Right lobe of liver (tissue), 6 donors: ENCODE measurements around the gene OPRM1. TPM values are rescaled to one million over a fixed set of nuclear protein-coding genes. Genes with fewer than 3 reads are reported as not detected.

ENCODE experiments used
- ATAC-seq, 4 donors: fragments of 200-7000 bp; cut with Tn5 transposase; one replicate each; pipeline ENCODE4 v1.9.1; 2020; ENCODE audit warnings: mild to moderate bottlenecking in 4 of 4, moderate library complexity in 4 of 4
- DNase-seq, 3 donors: peaks; one replicate each; pipeline ENCODE4 v3.0.0-alpha.2; 2020
- H3K27ac ChIP-seq, 3 donors: fragments of 200-600 bp; one replicate each; pipeline ENCODE4 v1.8.0; 2022
- H3K27me3 ChIP-seq, 2 donors: fragments of 200-600 bp; one replicate each; pipeline ENCODE4 v1.8.0; 2022
- H3K36me3 ChIP-seq, 4 donors: fragments of 200-600 bp; sonication (generic) in 1 of 4; one replicate each; pipeline versions ENCODE4 v1.5.1 to v1.8.0; 2017 to 2022; ENCODE audit warnings: control low read depth in 1 of 4
- H3K4me1 ChIP-seq, 4 donors: fragments of 200-600 bp; sonication (generic) in 1 of 4; one replicate each; pipeline versions ENCODE4 v1.5.1 to v1.8.0; 2017 to 2022; ENCODE audit warnings: control low read depth in 1 of 4
- H3K4me3 ChIP-seq, 3 donors: fragments of 200-600 bp; one replicate each; pipeline ENCODE4 v1.8.0; 2022
- H3K9me3 ChIP-seq, 4 donors: fragments of 200-600 bp; sonication (generic) in 1 of 4; one replicate each; pipeline versions ENCODE4 v1.5.1 to v1.8.0; 2017 to 2022; ENCODE audit warnings: control low read depth in 1 of 4
- POLR2A ChIP-seq: fragments of 450-650 bp; IDR thresholded peaks from one replicate; pipeline ENCODE4 v1.6.1; 2017; ENCODE audit warnings: antibody characterized with exemption, mild to moderate bottlenecking
- WGBS: methylation state at CpG from one replicate; pipeline ENCODE4 v1.1.6; 2018; ENCODE audit warnings: low coverage, low lambda C conversion rate; ENCODE audit not compliant: insufficient coverage; ENCODE audit errors: missing lambda C conversion rate; 5-methylcytosine and 5-hydroxymethylcytosine counted together
- intact Hi-C, 2 donors: fragments of 100-400 bp; cut with DNase I; formaldehyde crosslinking; loops; one replicate each; pipeline versions ENCODE4 v1.11.2 to v1.14.1; 2022
- total RNA-seq, 6 experiments: library from RNA; depleted of rRNA in 2 of 6; stranded (reverse); fragments of >200 nt in 2 of 6; fragmentation: NEBNext Ultra II Directional in 3 of 6; extraction: Animal tissue kit (Norgen Biotek cat#: 25700) in 3 of 6; gene quantifications; one replicate each; pipeline versions ENCODE4 v1.1.0 to v1.2.4, GENCODE V29; 2016 to 2023
- TF ChIP-seq, protein P1 (sequence below), 4 donors: fragments of 200-600 bp in 3 of 4; fragments of 450-650 bp in 1 of 4; IDR thresholded peaks; one replicate each; pipeline versions ENCODE4 v1.5.1 to v1.8.0; 2016 to 2022; ENCODE audit warnings: antibody characterized with exemption in 4 of 4, mild to moderate bottlenecking in 2 of 4
- donor health status: DM: no; HTN: yes; CAD: no.
- donor health status: DM: no; HTN: no; CAD: no.
- donor health status: DM: no; HTN: no; CAD: no.
- donor health status: DM: no; HTN: yes; CAD: no.
- donor health status: DM: no; HTN: yes; CAD: no.

OPRM1 gene
- total RNA-seq, 6 experiments from 2014 or later = not detected

DNA sequence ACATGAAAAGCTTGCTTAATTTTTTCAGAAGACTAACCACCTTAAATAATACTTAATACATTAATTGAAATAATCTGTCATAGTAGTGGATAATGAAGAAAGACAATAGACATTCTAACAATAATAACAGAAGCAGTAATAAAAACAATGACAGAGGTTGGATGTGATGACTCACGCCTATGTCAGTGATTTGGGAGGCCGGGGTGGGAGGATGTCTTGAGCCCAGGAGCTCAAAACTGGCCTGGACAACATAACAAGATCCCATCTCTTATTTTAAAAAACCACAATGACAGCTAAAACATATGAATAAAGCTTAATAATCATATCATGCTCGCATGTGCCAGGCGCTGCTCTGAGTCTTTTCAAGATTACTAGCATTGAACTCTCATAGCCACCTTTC, 212.1 kb downstream of the OPRM1 start:
- ATAC-seq (no peak), DNase-seq (no peak)
- WGBS = 58% methylated on average over 4 of the region's 4 CpGs
- no peaks in the 10 kb centered on the region for H3K4me1 ChIP-seq
- intact Hi-C loops = no loop called here
- no peak overlapping the region for H3K27ac ChIP-seq
- no peaks in the 10 kb centered on the region for H3K36me3 ChIP-seq
- H3K4me3 ChIP-seq = no peak overlapping the region
- no peaks in the 10 kb centered on the region for H3K9me3 ChIP-seq
- TF ChIP-seq POLR2A = no peak
- TF ChIP-seq, protein P1, sequence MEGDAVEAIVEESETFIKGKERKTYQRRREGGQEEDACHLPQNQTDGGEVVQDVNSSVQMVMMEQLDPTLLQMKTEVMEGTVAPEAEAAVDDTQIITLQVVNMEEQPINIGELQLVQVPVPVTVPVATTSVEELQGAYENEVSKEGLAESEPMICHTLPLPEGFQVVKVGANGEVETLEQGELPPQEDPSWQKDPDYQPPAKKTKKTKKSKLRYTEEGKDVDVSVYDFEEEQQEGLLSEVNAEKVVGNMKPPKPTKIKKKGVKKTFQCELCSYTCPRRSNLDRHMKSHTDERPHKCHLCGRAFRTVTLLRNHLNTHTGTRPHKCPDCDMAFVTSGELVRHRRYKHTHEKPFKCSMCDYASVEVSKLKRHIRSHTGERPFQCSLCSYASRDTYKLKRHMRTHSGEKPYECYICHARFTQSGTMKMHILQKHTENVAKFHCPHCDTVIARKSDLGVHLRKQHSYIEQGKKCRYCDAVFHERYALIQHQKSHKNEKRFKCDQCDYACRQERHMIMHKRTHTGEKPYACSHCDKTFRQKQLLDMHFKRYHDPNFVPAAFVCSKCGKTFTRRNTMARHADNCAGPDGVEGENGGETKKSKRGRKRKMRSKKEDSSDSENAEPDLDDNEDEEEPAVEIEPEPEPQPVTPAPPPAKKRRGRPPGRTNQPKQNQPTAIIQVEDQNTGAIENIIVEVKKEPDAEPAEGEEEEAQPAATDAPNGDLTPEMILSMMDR (IDR thresholded peaks at IDR 0.05) = no peak
- H3K27me3 ChIP-seq = no peaks in the 10 kb centered on the region

DNA sequence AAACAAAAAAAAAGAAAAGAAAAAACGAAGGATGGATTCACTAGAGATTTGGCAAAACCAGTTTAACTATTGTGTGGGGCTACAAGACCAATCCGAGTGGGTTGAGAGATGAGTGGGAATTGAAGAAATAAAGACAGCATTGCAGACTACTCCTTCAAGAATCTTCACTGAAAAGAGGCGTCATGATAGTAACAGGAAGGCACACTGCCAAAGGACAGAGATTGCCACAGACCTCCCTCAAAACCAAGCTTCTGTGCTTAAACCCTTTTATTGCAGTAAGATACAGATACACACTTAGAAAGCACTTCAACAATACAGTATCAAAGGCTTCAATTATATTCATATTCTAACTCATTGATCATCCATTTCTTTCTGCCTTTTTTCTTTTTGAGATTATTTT, 213.6 kb downstream of the OPRM1 start:
- ATAC-seq (peak in 2 of 4 donors; percentile 16 to 38), DNase-seq (no peak)
- Histone ChIP-seq H3K27ac (no peak overlapping the region), H3K4me1 (no peaks in the 10 kb centered on the region), H3K27me3 (no peaks in the 10 kb centered on the region), H3K36me3 (no peaks in the 10 kb centered on the region), H3K4me3 (no peak overlapping the region), H3K9me3 (no peaks in the 10 kb centered on the region)
- WGBS = 37% methylated on average over 3 of the region's 3 CpGs
- TF ChIP-seq POLR2A = no peak
- TF ChIP-seq, protein P1 (IDR thresholded peaks at IDR 0.05) = no peak
- intact Hi-C loops = no loop called here

DNA sequence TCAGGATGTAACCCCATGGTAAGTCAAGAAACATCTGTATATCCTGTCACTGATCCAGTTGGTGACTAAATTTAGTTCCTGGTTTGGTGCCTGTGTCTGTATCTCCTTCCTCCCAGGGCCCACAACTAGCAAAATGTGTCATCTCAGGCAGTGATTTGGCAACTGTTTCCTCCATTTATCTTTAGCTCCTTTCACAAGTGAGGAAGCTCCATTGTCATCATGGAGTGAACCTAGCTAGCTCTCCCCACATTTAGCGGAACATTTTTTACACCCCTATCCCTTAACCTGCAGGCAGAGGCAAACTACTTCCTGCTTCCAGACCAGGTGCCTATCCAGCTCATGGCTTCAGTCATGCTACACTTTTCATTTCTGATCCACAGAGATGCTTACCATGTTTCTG, 218.0 kb downstream of the OPRM1 start:
- no peak overlapping the region for H3K27ac ChIP-seq
- no peaks in the 10 kb centered on the region for H3K4me1 ChIP-seq
- no peaks in the 10 kb centered on the region for H3K27me3 ChIP-seq
- no peak for DNase-seq
- no peak for TF ChIP-seq POLR2A
- TF ChIP-seq, protein P1 (IDR thresholded peaks at IDR 0.05) = no peak
- peak; percentile 48 to 77 (median 60) for ATAC-seq
- no peak overlapping the region for H3K4me3 ChIP-seq
- intact Hi-C loops = no loop called here
- no peaks in the 10 kb centered on the region for H3K36me3 ChIP-seq
- WGBS = 56% methylated on average over 1 of the region's 1 CpG
- no peaks in the 10 kb centered on the region for H3K9me3 ChIP-seq

DNA sequence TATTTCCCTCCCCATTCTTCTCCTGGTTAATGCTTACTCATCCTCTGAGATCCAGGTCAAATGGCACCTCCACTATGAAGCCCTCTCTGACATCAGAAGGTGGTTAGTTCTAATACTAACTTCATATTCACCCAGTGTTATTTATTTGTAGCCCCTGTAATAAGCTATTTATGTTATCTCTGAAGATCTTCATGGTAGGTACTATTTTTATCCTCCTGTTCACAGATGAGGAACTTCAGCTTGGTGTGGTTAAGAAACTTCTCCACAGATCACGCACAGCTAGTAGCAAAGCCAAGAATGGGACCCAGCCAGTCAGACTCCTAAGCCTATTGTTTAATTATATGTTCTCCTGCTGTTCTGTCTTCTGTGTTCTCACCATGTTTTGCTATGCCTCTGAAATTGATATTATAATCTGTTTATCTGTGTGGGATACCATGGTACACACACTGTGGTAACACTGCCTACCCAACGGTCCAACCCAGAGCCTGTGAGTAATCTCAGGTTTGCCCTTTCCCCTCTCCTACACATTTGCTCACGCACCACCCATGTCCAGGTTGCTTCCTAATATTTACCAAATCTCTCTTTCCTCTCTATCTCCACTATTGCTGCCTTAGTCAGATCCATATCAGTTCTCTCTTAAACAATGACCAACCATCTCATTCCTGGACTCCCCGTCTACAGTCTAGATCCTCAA, 219.2 kb downstream of the OPRM1 start:
- intact Hi-C loops = no loop called here
- WGBS = 41% methylated on average over 4 of the region's 4 CpGs
- Histone ChIP-seq H3K36me3 (no peaks in the 10 kb centered on the region), H3K27ac (no peak overlapping the region), H3K4me1 (no peaks in the 10 kb centered on the region), H3K9me3 (no peaks in the 10 kb centered on the region), H3K4me3 (no peak overlapping the region), H3K27me3 (no peaks in the 10 kb centered on the region)
- ATAC-seq (peak in 3 of 4 donors; percentile 29 to 55 (median 45)), DNase-seq (no peak)
- TF ChIP-seq, protein P1 (IDR thresholded peaks at IDR 0.05) = no peak
- no peak for TF ChIP-seq POLR2A
